ENCODE measurements around the gene TNNI3. TPM values are rescaled to one million over a fixed set of nuclear protein-coding genes. Genes with fewer than 3 reads are reported as not detected.

The TNNI3 gene
- total and polyA plus RNA-seq, 10 of the 15 experiments (the other 5 are each of a cell fraction or from before 2014, with no cell fraction given): not detected

- TF ChIP-seq BCL3 (IDR thresholded peaks at IDR 0.05; ENCODE audit: borderline replicate concordance, insufficient read depth, low read depth, low read length, poor library complexity, severe bottlenecking): no peak
- no peak for TF ChIP-seq SKIL (IDR thresholded peaks at IDR 0.05; ENCODE audit: low read depth, poor library complexity, severe bottlenecking)
- no peak for TF ChIP-seq SREBF1 (IDR thresholded peaks at IDR 0.05; ENCODE audit: low read length)
- TF ChIP-seq BCLAF1 (IDR thresholded peaks at IDR 0.05): no peak
- TF ChIP-seq USF2 (IDR thresholded peaks at IDR 0.05; ENCODE audit: borderline replicate concordance, low read depth, low read length): no peak
- TF ChIP-seq YBX1 (IDR thresholded peaks at IDR 0.05): no peak
- TF ChIP-seq BACH1 (IDR thresholded peaks at IDR 0.05; ENCODE audit: borderline replicate concordance): no peak
- TF ChIP-seq RAD21 (IDR thresholded peaks at IDR 0.05; ENCODE audit: insufficient read depth, low read depth, low read length): no peak
These were observed 15.8 kb downstream of the TNNI3 start (continued) for GRCh38 chr19:55141696-55142095.

Data from GM12878 (cell line).